HG03064 (cell line): ENCODE measurements around the gene STRIP1.
A peak's percentile ranks its signal among the peaks of the same experiment; 100 is the strongest.
"Not testable (repeated sequence)": the region's sequence is repeated elsewhere in the genome, so short reads cannot be mapped to it uniquely, and the experiment has no call there.

Source experiments
- ATAC-seq: cut with Tn5 transposase; IDR thresholded peaks from one replicate; pipeline ENCODE4 v1.9.1; 2021; ENCODE audit warnings: low read depth; ENCODE audit not compliant: unreplicated experiment

STRIP1 gene

DNA sequence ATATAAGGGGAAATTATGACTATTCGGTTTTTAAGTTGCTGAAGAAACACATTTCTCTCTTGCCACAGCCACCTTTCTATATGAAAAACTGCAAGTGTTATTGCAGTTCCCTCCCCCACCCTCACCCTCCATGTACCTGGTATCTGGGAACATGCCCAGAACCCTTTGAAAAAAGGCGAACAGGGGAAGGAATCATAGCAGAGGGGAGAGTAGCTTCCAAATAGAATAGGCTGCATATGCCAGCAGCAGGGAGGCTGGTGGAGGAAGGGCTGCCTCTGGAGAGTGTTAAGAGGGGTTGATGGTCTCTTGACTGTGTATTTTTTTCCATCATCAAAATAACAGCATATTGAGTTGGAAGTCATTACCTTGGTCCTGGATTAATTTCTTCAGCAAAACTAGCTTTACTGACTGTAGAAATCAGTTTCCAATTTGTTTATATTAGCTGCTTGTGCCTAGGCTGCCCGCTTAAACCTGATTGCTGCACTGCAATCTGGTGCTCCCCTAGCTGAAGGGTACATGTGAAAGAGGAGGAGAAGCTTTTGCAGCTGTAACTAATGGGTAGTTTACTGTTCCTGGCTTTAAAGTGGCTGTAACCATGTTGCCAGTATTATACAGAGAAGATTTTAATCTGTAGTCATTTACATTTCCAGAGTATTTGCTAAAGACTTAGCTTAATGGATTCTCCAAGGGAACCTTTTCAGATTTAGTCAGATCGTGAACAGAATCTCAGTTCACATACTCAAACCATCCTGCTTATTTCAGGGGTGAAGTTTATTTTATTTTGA, 27.2 kb upstream of the STRIP1 start:
- no peak for ATAC-seq

DNA sequence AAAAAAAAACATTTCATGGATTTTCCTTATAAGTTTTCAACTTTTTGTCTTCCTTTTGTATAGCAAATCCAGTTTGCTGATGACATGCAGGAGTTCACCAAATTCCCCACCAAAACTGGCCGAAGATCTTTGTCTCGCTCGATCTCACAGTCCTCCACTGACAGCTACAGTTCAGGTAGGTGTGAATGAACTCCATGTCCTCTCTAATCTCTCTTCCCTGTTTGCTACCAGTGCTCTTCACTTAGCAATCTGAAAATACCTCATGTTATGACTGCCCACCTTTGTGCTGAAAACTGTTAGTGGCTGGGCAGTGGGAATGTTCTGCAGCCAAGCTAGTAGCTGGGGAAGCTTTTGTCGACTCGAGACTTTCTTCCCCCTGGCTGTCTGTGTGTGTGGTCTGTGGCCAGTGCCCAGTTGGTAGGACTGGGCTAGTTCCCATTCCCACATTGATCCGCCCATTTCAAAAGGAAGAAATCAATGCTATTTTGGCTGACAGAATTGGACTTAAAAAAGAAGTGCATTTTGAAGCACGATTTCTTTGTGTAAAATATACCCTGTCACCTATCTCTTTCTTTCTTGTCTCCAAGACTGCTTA, 25.4 kb upstream of the STRIP1 start:
- ATAC-seq, result no peak

DNA sequence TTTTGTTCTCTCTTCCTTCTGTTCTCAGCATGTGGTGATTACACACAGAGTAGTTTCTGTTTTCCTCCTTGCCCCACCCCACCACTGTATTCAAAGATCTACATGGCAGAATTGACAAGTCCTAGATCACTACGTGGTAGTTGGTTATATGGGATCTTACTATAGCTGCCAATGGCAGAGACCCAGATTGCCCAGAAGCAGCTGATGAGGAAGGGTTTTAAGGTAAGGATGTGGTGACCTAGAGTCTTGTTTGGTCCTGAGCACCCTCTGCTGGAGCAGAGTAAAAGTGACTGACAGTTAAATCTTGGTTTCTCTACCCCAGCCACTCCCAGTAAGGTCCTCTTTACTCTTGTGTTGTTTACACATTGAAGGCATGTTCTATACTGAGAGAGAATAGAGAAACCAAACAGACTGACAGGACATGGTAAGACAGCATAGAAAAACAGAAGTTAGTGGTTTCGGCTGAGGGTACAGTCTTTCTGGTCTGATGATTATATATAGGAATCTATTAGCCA, 22.8 kb upstream of the STRIP1 start:
- ATAC-seq, result peak; percentile 97

DNA sequence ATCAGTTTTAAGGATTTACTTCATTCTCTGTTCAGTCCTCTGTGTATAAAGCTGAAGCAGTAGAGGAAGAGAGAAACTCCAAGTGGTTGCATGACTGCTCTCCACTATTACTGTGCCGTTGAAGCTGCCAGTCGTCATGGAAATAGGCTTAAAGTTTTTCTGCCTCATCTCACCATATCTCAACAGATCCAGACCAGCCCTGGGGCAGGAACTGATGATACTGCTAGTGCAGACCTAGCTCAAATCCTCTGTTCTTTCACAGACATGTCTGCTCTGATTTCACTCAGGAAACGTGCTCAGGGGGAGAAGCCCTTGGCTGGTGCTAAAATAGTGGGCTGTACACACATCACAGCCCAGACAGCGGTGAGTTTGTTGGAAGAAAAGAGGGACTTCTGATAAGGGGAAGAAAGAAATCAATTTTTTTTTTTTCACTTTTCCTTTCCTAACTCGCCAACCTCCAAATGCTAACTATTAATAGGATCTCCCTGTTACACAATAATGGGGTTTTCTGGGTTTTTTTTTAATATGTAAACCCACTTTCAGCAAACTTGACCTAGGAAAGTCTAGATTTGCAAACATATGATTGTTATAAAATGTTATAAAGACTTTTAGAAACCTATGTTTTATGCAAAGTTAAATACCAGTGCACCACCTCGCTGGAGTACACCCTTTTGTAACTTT, 22.2 kb upstream of the STRIP1 start:
- ATAC-seq, result peak; percentile 78

DNA sequence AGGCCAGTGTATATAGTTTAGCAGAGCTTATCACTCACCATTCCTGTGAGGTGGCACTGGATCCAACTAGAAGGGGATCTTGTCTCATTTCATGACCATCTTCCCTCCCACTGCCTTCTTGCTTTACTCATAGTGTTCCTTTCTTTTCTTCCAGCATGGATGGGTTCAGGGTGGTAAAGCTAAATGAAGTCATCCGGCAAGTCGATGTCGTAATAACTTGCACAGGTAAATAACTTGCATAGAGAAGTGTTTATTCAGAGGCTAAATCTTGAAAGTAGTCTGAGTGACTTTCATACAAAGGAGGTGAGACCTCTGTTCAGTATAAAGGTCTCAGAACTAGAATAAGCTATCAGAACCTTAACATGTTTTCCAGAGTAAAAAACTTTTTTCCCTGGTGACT, 16.6 kb upstream of the STRIP1 start:
- ATAC-seq, result no peak

DNA sequence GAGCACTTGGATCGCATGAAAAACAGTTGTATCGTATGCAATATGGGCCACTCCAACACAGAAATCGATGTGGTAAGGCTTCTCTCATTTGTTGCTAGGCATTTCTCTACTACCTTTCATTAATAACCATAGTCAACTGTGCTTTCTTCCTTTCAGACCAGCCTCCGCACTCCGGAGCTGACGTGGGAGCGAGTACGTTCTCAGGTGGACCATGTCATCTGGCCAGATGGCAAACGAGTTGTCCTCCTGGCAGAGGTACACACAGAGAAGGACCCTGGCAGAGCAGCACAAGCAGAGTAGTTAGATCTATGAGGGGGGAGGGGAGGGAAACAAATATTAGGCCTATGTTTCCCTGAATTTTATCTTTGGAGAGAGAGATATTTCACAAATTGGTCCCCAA, 16.0 kb upstream of the STRIP1 start:
- ATAC-seq, result no peak

DNA sequence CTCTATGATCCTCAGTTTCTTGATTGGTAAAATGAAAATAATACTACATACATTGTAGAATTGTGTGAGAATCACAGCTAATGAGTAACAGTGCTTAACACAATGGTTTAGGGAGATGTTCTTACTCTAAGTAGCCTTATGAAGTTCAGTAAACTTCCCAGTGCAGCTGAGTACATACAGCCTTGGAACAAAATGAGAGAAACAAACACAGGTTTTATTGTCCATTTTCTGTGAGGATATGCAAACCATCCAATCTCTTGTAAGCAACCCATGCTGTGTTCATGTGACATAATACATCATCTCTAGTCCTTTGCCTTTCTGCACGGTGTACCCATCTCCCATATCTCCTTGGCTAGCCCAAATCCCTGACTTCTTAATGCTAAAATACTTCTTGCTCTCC, 14.7 kb upstream of the STRIP1 start:
- ATAC-seq, result no peak

DNA sequence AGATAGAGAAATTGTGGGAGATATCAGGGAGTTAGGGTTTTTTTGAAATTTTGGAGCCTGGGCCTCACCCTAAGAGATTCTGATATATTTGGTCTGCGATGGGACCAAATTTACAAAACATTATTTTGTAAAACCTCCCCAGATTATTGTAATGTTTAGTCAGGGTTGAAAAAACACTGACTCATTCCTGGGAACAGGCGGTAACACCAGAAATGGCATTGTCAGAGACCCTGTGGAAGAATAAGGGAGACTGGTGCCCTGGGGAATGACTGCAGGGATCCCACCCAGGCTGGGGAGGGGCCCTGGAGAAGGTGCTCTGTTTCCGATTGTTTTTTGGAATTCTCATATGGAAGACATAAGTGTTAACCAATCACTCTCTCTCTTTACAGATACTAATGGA, 13.1 kb upstream of the STRIP1 start:
- no peak for ATAC-seq

DNA sequence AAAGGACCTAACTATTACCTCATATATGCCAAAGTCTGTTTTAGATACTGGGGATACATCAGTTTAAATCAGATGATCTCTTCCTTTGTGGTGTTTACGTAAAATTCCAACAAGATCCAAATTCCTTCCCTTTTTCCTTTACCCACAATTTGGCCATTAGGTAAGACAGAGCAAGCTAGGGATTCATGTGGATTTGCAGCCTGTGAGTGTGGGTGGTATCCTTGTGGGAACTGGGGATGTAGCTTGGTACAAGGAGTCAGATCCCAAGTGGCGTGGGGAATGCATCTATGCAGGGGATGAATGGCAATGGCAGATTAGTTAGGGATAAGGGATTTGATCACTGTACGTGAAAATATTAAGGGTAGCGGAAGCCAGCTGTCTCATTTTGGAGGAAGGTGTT, 9.8 kb upstream of the STRIP1 start:
- no peak for ATAC-seq

DNA sequence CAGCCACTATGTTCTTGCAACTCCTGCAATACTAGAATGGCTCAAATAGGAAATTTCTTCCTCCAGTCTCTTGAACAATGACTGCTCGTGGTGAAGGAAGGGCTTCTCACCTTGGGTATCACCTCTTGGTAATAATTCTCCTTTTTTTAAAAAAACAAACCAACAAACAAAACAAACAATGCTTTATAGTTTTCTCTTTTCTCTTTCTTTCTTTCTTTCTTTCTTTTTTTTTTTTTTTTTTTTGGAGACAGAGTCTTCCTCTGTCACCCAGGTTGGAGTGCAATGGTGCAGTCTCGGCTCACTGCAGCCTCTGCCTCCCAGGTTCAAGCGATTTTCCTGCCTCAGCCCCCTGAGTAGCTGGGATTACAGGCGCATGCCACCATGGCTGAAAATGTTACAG, 3.7 kb upstream of the STRIP1 start:
- ATAC-seq, result not testable (repeated sequence)

DNA sequence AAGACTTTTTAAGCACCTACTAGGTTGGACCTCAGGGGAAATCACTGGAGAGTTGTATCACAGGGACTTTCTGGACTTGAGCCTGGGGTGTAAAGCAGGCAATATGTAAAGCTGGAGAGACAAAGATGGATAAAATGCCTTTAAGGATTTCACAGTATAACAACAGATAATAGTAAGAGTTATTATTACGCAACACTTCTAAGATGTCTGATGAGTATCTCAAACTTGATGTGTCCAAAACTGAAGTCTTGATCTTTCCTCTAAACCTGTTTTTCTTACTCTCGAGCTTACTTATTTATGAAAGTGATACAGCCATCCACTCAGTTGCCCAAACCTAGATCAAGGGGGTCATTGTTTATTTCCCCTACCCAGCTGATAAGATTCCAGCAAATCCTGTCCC, 2.1 kb upstream of the STRIP1 start:
- ATAC-seq, result no peak

DNA sequence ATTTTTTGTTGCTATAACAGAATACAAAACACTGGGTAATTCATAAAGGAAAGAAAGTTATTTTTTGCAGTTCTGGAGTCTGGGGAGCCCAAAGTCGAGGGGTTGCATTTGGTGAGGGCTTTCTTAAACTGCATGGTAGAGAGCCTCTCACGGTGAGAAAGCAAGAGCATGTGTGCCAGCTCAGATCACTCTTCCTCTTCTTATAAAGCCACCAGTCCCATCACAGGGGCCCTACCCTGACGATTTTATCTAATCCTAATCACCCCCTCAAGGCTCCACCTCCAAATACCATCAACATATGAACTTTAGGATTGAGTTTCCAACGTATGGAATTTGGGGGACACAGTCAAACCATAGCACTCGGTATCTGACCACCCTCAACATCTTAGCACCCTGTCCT, 1.0 kb upstream of the STRIP1 start:
- ATAC-seq, result no peak

DNA sequence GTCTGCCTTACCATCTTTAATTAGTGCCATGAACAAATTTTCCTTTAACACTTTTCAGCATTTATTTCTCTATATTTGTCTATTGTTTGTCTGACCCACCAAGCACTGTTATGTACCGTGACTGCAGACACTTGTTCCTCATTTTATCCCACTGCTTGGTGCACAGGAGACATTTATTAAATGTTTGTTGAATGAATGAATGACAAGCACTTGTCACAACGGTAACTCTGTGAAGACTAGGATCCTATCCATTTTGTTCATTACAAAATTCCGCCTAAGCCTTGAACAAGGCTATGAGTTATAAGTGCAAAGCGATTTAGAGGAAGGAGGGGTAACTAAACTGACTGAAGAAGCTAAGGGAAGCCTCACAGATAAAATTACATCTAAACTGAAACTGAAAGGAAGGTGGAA, 379 bp upstream of the STRIP1 start:
- ATAC-seq, result no peak

DNA sequence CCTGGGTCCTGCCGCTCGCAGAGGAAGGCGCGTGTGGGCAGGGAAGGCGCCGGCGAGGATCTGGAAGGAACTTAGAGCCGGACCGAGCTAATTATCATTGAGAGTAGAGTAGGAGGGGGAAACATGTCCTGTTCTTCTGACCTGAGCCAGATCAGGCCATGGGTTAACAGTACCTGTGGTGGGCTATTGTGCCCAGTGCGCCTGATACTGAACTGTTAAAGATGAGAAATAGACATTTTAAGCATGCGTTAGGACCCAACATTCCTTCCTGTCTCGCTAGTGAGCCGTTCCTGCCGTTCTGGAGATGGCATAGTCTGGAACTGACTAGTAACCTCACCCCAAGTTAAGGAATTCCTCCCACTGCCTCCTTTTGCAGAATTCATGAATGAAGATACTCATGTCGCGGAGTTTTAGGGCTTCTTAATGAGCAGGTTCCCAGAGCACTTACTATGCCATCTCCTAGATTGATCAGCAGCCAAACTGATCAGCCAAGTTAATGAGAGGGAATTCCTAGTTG, 870 bp downstream of the STRIP1 start:
- no peak for ATAC-seq

DNA sequence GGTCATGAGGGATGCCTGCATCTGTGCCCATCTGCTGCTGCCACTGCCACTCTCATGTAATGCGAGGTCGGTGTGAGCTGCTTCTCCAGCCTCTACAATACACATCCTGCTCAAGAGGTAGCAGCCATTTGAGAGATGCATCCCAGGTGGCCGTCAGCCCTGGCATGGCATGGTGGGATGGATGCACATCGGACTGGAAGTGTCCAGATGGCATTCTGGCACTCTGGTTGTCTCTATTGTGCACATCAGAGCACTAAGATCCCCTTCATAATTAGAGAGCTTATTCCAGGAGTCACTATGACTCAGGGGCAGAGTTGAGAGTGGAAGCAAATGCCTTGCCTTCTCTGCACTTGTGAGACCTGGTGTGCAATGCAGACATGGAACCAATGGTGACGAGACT, 3.8 kb downstream of the STRIP1 start:
- ATAC-seq, result no peak

DNA sequence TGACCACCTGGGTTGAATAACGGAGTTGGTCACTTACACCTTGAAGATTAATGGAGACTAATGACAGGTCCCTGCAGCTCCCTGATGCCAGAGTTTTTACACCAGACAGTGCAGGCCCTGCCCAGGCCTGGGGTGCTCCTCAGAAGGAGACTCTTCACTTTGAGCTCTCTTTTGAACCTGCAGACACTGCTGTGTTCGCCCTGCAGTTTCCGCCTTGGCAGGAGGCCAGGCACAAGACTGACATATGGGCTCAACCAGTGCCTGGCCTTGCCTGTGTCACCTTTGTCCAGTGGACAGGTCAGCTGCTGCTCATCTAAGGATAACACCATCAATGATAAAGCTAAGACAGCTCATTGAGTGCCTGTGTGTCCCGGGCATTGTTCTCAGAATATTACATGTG, 5.2 kb downstream of the STRIP1 start:
- no peak for ATAC-seq

DNA sequence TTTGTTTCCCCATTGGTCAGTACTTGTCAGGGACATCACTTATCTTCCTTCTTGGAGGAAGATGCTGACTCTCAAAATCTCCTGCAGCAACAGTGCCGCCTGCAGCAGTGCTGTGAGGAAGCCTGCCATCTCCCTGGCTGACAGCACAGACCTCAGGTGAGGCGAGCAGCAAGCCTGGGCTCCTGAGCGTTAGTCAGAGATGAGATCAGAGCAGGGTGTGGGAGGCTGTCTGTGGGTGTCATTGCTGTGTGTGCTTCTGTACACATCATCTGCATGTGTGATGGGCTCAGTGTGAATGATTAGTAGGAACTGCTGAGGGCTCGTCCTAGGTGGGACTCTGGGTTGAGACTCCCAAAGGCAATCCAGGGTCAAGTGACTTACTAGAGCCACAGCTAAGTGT, 6.1 kb downstream of the STRIP1 start:
- no peak for ATAC-seq

DNA sequence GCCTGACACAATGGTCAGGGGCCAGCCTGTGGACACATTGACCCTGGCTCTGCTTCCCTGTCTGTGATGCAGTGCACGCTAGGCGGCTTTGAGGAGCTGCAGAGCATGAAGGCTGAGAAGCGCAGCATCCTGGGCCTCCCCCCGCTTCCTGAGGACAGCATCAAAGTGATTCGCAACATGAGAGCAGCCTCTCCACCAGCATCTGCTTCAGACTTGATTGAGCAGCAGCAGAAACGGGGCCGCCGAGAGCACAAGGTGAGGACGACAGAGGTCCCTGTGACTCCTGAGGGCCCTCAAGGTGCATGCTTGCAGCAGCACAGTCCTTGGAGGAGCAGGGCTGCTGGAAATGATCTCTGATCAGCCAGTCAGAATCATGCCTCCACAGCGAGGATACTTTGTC, 8.6 kb downstream of the STRIP1 start:
- no peak for ATAC-seq

DNA sequence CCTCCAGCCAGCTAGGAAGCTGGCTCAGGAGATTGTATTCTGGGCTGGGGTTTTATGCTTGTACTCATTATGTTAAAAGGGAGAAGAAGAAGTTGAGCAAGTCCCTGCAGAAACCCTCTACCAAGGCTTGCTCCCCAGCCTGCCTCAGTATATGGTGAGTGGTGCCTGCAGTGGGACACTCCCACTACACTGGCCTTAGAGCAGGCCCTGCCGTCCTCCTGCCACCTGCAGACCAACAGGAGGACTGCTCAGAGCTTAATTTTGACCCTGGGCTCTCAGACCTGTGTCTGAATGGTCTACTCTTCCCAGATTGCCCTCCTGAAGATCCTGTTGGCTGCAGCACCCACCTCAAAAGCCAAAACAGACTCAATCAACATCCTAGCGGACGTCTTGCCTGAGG, 13.0 kb downstream of the STRIP1 start:
- ATAC-seq, result no peak

DNA sequence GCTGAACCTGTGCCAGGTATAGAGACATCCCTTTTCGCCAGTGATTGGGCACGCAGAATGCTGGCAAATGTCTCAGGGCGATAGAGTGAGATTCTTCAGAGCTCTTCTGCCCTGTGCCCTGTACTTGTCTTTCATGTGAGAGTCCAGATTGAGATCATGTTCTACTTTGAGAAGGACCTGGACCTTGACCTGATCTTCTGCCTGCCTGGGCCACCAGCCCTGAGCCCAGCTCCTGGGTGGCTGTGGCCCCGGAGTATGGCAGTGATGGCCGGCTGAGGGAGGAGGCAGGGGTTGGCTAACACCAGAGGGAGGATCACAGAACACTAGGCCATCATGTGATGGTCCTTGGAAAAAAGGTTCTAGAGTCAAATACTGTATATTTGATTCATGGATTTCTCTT, 13.8 kb downstream of the STRIP1 start:
- no peak for ATAC-seq

DNA sequence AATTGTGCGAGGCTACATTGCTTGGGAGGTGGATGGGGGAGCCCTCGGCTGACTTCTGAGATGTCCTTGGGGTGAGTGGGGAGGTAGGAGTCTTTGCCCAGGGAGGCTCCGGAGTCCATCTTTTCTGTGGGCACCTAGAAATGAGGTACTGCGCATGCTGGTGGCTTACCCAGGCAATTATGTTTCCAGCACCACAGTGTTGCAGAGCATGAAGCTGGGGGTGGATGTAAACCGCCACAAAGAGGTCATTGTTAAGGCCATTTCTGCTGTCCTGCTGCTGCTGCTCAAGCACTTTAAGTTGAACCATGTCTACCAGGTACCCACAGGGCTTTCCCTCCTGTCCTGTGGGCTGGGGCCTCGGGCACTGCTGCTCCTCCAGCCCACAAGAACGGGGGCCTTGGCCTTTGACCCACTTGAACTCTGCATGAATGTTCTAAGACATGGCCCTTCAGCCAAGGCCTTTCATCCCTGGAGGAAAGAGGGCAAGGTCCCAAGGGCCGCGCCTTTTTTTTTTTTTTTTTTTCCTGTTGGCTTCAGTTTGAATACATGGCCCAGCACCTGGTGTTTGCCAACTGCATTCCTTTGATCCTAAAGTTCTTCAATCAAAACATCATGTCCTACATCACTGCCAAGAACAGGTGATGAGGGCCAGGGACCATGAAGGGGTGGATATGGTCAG, 14.6 kb downstream of the STRIP1 start:
- ATAC-seq, result no peak
